H1 (cell line): ENCODE results near the gene SLC7A14. TPM values are rescaled to one million over a fixed set of nuclear protein-coding genes. Genes with fewer than 3 reads are reported as not detected.

Experiments used
- CBX8 ChIP-seq: fragments of 300-800, 300-1000 bp; sonication (generic); IDR thresholded peaks from 2 replicates; pipeline ENCODE4 v1.7.1; 2016; ENCODE audit warnings: low read depth, low read length, borderline replicate concordance
- JUND ChIP-seq: IDR thresholded peaks from 2 replicates; pipeline ENCODE4 v1.6.1; 2011; ENCODE audit warnings: mild to moderate bottlenecking, improper control_type of control experiment, low read length
- POU5F1 ChIP-seq: IDR thresholded peaks from 2 replicates; pipeline ENCODE4 v1.6.1; 2011; ENCODE audit warnings: low read depth, mild to moderate bottlenecking, low read length, moderate library complexity
- polyA plus RNA-seq, 7 experiments: library from polyadenylated mRNA; depleted of rRNA in 3 of 7; stranded (reverse) in 5 of 7; unstranded in 2 of 7; fragments of >200 nt in 5 of 7; fragments of 200-250 nt in 2 of 7; gene quantifications; 1 replicate in 5 of 7; 2 replicates in 1 of 7; 4 replicates in 1 of 7; pipeline versions ENCODE4 v1.2.1 to v1.2.3, GENCODE V29; 2011 to 2013; ENCODE audit warnings: missing spikeins in 2 of 7, mixed read lengths in 2 of 7
- total RNA-seq: library from RNA; stranded (reverse); fragmentation: NEBNext Ultra II Directional; extraction: Animal tissue kit (Norgen Biotek cat#: 25700); gene quantifications from 2 replicates; pipeline ENCODE4 v1.2.1, GENCODE V29; 2021

Gene SLC7A14
- total and polyA plus RNA-seq, 2 of the 8 experiments (the other 6 are each of a cell fraction or from before 2014, with no cell fraction given): 0.21 to 0.95 TPM

DNA sequence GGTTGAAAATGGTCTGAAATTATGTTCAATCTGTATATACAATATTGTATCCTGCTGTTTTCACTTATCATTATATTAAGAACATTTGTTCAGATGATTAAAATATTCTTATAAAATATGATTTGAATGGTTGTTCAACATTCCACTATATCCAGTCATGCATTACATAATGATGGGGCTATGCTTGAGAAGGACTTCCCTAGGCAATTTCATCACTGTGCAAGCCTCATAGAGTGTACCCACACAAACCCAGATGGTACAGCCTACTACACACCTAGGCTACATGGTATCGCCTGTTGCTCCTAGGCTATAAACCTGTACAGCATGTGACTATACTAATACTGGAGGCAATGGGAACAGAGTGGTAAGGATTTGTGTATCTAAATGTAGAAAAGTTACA, 30.5 kb downstream of the SLC7A14 start (continued):
- no peak for TF ChIP-seq POU5F1
- TF ChIP-seq CBX8: no peak
- TF ChIP-seq JUND: no peak
